ENCODE data around the gene ZSCAN20. TPM values are rescaled to one million over a fixed set of nuclear protein-coding genes. Genes with fewer than 3 reads are reported as not detected.
A peak's percentile ranks its signal among the peaks of the same experiment; 100 is the strongest.

The ZSCAN20 gene
- 16.6 TPM for total RNA-seq (ENCODE audit: insufficient read depth, low replicate concordance)

DNA sequence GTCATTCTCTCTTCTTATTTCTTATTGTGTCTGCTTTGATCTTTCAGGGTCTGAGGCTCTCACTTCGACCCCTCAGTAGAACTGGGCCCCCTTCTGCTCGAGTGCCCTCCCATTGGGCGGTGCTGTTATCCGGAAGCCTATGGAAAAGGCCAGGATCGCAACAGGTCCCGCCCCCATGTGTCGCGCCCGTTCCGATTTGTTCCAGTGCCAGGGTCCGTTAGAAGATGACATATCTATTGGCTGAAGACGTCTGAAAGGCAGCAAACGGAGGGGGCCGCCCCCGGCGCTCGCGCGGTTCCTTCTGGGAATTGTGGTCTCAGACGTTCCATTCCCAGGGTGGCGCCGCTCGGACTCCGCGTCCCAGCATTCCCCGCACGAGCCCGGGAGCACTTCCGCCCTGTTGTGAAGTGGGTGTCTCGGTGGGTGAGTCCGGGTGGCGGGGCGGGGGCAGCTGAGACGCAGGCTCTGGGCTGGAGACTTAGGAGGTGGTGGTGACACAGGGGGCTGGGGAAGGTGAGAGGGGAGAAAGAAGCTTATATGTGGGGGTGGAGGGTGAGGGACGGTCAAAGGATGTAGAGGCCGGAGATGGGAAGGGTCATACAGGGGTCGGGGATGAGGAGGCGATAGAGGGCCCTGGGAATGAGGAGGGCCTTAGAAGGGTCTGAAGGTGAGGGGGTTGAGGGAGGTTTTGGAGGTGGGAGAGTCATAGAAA, at the start of gene ZSCAN20:
TSS of gene ZSCAN20 (plus strand) at position 377 of the 712 bp plus-strand sequence. CDS start 6,644 bp downstream, outside the sequence.
- peak; percentile 99 for DNase-seq (ENCODE audit: low spot score)

DNA sequence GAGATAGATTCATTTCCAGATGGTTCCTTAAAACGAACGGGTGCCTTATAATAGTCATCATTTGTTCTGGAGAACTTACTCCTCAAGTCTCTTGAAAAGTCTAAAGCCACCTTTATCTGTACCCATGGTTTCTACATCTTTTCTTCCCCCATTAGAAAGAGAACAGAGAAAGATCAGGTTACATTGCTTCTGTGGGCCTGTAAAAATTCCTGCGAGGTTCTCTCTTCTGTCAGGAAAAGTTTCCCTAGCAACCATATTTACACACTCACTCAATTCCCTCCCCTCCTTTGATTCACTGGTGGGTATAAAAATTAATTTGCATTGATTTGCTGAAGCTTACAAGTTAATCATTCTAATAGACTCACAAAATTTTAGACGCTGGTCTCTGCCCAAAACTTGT, 48.2 kb upstream of the ZSCAN20 start:
- peak; percentile 10 for DNase-seq (ENCODE audit: low spot score)

DNA sequence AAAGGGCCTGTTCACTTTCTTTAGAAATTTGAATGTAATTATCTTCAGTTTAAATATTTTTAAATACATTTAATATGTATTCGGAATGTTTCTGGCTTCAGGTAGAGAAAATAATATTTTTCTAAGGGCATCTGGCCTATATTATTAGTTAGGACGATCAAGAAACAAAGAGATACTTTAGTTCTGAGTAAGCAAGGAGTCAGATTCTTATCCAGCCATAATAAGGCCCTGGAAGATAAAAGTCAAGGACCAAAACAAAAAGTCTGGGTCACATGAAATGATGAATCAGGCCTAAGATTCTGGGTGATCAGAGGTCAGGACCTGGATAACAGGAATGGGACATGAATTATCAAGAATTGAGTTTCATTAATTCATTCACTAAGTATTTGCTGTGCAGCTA, 47.8 kb upstream of the ZSCAN20 start:
- no peak for DNase-seq (ENCODE audit: low spot score)

DNA sequence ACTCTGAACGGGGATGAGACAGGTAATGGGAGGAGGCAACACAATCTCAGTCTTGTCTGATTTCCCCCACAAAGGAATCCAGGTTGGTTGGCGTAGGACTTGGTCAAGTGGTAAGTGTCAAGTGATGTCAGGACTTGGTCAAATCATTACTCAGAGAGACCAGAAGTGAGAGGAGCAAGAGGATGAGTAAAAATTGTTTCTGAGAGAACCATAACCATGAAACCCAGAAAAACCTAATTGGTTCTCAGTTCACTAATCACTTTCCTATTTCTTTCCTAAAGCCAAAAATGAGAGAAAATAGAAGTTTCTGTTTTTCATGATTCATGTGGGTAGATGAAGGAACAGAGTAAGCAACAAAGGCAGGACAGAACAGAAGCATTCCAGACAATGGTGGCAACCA, 46.5 kb upstream of the ZSCAN20 start:
- no peak for DNase-seq (ENCODE audit: low spot score)

DNA sequence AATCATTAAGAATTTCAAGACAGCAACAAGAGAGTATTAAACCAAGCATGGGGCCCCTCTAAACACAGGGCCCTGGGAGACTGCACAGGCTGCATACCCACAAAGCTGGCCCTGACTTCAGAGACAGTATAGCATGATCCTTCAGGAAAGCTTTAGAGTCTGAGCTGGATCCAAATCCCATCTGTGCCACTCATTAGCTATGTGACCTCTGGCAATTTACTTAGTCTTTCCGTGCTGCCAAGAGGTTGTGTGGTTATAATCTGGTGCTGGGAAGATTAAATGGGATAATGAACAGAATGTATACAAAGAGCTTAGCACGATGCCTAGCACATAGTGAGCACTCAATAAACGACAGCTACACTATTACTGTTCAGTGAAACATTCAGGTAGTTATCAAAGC, 45.5 kb upstream of the ZSCAN20 start:
- no peak for DNase-seq (ENCODE audit: low spot score)

DNA sequence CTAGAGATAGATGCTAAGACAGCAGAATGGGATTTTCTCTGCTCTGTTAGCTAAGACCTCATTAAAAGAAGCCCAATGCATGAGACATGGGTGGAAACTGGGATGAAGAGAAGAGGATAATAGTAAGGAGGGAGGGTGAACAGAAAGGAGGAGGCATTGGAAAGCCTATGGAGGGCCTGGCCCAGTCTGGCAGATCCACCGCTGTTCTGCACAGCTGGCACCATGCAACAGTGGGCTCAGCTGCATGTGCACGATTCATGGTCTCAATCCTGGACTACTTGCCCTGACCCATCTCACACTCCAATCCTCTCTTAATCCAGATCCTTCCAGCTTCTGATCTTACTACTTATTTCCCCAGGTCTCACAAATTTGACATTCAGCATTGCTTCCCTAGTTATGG, 43.8 kb upstream of the ZSCAN20 start:
- DNase-seq (ENCODE audit: low spot score) = no peak

DNA sequence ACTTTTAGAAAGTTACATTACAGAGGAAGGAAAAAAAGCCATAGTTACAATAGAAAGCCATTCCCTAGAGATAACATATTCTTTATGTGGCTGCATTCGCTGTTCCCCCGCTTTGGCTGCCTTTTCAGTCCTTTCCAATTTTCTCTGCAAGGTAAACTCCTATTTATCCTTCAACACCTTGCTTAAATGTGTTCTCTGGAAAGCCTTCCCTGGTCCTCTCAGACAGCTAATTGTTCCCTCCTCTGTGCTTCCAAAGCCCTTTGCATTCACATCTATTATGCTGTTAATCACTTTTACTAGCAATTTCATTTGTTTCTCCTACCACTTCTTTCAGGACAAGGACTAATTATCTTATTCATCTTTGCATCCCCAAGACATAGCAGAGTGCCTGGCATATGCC, 43.1 kb upstream of the ZSCAN20 start:
- no peak for DNase-seq (ENCODE audit: low spot score)

DNA sequence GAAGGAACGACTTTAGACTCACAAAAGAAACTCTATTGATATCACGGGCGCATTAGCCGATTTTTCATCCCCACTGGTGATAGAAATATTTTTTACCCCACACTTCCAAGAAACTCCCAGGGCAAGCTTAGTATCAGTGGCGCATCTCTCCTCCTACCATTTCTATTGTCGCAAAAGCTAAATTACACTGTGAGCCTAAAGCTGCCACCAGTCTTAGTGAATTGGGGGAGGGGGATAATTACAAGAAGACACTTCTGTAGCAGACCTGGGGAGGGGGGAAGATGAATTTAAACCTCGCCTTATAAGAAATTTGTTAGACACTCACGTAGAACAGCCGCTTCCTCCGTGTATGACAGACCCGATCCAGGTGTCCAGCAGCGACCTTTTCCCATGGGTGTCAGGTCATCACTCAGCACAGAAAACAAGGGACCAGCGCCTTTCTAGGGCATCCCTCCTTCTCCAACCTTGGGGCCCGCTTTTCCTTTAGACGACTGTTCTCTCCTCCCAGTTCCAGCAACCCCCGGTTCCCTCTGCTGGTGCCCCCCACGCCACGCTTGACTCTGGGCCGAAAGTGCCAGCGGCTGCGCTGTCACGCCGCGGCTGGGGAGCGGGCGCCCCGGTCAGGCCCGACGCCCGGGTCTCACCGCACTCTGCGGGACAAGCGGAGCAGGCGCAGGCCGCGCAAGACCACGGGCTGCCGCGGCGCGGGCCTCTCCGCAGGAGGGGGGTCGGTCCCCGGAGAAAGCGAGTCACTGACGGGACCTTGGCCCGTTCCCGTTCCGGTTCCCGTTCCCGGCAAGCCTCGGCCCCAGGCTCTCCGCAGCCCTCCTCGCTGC, 42.4 kb upstream of the ZSCAN20 start:
- peak; percentile 56 for DNase-seq (ENCODE audit: low spot score)

DNA sequence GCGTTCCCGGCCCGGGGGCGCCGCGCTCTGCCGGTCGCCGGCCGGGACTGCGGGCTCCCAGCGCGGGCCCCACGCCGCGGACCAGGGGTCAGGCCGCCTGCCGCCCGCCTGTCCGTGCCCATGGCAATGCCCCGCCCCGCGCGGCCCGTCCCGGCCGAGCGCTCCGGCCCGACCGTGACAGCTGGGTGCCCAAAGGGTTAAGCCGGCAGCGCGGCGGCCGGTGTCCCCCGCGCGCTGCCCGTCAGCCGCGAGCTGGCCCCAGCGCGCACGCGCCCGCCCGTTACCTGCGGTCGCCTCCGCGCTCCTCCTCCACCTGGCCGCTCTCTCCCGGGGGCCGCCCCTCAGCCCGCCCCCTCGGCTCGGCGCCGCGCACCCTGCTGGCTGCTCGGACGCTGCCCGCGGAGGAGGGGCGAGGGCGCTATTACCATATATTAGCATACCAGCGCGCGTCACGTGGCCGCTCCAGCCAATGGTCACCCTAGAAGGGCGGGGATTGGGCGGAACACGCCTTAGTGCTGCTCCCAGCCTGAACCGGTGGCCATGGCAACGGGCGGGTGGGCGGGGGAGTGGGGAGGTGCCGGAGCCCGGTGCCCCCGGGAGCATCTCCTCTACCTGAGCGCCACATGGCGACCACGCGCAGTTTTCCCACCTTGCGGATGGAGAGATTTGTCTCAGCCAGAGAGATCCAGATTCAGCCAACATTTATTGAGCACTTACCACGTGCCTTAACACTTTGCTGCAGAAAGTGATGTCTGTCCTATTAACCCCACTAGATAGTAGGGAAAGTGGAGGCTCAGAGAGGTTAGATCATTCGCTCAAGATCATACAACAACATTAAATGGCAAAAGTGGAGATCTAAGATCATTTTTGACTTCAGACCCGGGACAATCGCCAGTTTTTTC, 41.5 kb upstream of the ZSCAN20 start, which contains the start of gene PHC2:
TSS of gene PHC2 (minus strand) at position 404 of the 902 bp plus-strand sequence. CDS start 55,556 bp downstream, outside the sequence.
- DNase-seq (ENCODE audit: low spot score) = peak; percentile 99

DNA sequence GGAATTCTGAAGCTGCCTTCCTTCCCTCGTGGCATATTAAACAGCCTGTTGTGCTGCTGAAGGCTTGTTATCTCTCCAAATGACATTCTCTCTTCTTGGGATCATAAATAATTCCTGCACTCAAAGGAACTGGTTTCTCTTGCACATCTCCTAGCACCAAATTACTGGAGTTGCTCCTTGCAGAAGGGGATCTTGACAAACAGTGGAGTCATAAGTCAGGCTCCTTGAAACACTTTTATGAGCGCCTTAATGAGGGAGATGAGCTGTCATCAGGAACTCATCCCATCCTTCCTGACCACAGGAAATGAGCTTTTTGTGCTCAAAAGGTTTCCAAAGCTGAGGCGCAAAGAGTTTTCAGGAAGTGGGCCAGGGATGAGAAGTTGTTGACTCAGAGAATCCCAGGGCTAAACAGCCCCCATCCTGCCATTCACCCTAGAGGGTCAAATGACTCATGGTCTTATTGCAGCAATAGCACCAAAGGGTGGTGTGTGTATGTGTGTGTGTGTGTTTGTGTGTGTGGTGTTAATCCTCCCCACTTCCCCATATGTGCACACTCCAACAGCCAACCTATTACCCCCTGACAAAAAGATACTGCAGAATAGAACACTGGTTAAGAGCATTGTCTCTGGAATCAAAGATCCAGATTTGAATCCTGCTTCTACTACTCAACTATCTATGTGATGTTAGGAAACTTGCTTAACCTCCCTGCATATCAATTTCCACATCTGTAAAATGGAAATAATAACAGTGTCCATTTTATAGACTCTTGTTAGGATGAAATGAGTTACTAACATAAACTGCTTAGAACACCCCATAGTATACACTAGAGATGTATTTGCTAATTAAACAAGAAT, 38.7 kb upstream of the ZSCAN20 start:
- peak; percentile 91 for DNase-seq (ENCODE audit: low spot score)

DNA sequence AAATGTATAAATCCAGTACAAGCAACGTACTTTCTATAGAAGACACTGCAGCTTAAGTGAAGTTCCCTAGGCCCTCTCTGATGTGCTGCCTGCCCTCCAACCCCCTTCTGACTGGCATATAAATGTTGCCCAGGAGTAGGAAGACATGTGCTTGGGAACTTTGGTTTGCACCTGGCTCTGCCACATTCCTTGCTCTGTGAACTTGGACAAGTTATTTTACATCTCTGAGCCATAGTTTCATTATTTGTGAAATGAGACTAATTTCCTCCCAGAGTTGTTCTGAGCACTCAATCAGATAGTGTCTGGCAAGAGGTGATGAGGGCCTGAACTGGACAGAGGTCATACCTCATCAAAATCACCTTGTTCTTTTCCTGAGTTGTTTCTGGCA, 38.1 kb upstream of the ZSCAN20 start:
- no peak for DNase-seq (ENCODE audit: low spot score)

DNA sequence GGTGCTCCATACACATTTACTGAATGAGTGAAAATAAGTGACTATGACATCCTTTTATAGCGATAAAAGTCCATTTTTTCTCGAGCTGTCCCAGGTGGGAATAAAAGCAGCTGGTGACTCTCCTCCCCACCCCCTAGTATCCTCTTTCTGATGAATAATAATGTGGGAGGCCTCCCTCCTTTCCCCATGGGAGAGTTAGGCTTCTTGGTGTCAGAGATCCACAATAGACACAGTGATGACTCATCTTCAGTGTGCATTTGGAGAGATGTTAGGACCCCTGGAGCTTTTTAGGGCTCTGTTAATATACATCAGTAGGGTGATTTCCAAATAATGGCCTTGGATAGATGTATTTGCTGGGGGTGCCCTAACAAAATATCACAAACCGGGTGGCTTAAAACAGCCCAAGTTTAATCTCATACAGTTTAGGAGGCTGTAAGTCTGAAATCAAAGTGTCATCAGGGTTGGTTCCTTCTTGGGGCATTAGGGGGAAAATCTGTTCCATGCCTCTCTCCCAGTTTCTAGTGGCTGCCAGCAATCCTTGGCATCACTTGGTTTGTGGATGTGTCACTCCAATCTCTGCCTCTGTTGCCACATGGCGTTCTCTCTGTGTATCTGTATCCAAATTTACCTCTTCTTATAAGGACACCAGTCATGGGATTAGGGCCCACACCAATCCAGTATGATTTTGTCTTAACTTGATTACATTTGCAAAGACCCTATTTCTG, 37.2 kb upstream of the ZSCAN20 start:
- DNase-seq (ENCODE audit: low spot score) = no peak

DNA sequence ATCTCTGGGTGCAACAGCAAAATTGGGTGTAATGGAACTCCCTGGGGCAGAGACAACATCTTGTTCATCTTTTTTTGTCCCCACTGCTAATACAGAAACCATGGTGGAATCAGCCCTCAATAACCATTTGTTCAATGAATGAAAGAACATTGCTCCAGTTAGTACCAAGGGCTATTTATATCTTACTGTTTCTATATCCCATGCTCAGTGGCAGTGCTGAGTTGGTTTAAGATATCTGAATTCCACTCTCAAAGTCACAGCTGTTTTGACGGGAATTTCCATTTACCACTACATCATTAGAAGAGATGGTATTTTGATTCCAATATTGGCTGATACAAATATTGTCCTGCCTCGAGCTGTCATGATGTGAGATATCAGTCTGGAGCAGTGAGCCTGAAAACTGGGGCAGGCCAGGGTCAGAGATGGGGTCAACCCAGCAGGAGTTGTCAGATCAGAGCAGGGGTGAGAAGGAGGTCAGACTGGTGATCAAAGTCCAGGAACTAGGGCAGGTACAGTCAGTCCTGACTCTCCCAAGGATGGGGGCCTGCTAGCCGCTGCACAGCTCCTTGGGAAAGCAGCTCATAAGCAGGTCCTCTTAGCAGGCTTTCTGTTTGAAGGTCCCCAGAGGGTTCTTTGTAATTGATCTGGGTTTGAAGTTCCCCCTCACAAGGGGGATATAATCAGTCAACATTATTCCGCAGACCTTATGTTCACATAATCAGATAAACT, 35.7 kb upstream of the ZSCAN20 start:
- DNase-seq (ENCODE audit: low spot score) = peak; percentile 12

DNA sequence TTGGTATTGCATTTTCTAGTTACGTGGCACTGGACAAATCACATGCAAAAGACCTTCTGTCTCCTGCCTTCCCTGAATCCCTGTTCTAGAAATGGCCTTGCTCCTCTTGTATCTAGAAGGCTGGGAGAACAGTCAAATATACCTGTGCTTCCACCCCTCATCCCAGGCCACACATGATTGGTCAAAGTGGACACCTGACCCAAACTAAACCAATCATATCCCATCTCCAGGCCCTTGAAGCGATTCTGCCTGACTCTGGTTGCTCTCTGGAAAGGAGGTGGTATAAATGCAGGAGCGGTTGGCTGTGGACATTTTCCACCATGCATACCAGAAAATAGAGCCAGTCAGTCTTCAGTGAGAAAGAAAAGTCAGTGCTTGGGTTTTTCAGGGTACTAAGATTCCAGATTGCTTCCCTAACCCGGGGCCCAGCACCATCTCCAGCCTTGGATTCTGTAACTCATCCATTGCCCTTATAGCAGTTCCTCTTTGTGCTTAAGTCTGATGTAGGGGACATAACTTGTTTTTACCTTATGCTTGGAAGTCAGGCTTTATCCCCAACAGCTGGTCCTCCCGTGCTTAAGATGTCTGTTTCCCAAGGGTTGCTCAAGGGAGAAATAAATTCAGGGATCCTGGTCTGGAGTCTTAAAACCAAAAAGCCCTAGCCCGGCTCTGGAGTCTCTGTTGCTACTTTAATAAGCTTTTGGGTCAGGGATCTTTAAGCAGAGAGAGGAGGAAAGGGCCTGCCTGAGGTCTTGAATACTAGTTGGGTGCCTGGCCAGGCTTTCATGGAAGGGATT, 33.9 kb upstream of the ZSCAN20 start:
- peak; percentile 74 for DNase-seq (ENCODE audit: low spot score)

DNA sequence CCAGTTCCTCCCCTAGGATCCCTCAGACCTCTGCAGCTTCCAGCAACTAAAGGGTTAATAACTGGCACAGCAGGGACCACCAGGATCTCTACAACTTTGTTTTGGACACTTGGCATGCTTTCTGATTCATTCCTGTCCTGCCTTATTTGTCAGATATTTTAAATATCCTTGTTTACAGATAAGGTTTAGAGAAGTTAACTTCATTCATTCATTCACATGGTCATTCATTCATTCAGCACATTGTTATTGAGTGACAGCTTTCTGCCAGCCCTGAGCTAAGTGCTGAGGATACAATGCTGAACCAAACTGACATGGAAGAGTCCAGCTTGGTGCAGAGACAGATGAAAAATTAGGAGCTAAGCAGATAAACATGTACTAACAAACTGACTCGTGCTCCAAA, 32.8 kb upstream of the ZSCAN20 start:
- DNase-seq (ENCODE audit: low spot score) = no peak

DNA sequence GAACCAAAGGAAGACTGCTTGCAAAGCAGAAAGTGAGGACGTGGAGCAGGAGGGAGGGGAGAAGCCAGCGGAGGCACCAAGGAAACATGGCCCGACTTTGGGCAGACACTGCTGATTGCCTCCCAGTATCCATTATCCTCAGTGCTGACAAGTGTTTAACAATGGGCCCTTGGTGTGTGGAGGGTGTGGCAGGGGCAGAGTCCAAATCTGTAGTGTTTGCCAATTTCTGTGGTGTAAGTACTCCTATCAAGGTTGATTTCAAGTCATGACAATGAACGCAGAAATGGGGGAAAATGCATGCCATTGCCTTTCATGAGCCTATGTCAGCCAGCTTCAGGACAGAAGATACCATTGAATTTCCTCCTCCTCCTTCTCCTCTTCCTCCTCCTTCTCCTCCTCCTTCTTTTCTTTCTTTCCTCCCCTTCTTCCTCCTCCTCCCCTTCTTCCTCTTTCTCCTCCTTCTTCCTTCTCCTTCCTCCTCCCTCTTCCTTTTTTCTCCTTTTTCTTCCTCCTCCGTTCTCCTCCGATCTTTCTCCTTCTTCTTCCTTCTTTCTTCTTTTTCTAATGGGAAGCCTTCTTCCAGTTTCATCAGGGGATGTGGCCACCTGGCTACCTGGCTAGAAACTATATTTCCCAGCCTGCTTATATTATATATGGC, 31.2 kb upstream of the ZSCAN20 start:
- no peak for DNase-seq (ENCODE audit: low spot score)

DNA sequence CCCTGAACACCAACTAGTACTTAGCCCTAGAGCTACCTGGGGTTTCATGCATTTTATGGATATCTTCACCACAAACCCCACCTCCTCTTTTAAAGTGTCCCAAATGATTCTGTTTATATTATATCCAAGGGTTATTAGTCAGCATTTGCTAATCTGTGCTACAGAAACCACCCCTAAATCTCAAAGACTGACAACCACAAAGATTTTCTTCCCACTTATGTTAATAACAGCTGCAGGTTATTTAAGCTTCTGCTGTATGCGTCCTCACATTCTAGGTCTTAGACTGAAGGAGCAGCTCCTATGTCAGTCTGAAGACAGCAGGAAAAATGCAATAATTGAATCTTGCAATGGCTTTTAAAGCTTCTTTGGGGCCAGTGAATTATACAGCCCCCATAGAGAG, 30.3 kb upstream of the ZSCAN20 start:
- DNase-seq (ENCODE audit: low spot score) = no peak

DNA sequence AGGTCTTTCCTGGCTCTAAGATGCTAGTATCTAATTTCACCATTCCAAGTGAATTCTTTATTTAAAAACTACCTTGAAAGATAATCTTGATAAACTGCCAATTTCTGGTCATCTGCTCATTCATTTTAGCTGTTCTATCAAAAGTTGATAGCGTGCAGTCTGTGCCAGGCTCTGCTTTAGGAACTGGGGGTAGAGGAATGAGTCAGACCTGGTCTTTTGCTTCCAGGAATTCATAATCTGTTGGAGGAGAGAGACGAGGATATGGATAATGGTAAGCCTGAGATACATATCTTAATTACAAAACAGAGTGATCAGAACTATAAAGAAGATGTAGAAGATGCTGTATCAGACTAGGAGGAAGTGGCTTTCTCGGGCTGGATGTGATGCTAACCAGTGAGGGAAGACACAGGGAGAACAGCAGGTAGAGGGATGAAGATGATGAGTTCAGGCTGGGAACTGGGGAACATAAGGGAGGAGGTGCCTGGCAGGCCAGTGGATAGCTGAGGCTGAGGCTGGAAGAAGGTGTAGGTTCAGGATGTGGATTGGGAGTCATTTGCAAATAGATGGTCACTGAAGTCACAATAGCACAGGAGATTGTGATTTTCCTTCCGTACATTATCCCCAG, 29.3 kb upstream of the ZSCAN20 start:
- peak; percentile 62 for DNase-seq (ENCODE audit: low spot score)

Data from umbilical cord (tissue), 2 donors.